GM12872 (cell line): ENCODE measurements around the gene RSPH9.

Experiments
- TF ChIP-seq, protein P1 (sequence below): IDR thresholded peaks from 3 replicates; pipeline ENCODE4 v1.5.1; 2011; ENCODE audit warnings: low read depth, mild to moderate bottlenecking, low read length, moderate library complexity; ENCODE audit not compliant: insufficient read depth

Gene RSPH9

DNA sequence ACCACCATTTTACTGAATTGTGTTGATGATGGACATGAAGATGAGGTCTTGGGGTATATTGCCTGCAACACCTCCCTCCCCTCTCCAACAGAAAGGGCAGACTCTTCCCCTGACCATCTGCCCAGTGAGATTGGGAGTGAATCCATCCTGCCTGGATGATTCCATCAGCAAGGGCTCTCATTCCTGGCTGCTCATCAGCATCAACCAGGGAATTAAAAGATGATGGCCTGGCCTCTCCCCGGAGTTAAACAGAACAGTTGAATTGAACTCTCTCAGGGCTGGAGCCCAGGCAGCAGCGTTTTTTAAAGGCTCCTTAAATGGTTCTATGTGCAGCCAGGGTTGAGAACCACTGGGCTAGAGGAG is 57.3 kb downstream of the RSPH9 start:
- TF ChIP-seq, protein P1, sequence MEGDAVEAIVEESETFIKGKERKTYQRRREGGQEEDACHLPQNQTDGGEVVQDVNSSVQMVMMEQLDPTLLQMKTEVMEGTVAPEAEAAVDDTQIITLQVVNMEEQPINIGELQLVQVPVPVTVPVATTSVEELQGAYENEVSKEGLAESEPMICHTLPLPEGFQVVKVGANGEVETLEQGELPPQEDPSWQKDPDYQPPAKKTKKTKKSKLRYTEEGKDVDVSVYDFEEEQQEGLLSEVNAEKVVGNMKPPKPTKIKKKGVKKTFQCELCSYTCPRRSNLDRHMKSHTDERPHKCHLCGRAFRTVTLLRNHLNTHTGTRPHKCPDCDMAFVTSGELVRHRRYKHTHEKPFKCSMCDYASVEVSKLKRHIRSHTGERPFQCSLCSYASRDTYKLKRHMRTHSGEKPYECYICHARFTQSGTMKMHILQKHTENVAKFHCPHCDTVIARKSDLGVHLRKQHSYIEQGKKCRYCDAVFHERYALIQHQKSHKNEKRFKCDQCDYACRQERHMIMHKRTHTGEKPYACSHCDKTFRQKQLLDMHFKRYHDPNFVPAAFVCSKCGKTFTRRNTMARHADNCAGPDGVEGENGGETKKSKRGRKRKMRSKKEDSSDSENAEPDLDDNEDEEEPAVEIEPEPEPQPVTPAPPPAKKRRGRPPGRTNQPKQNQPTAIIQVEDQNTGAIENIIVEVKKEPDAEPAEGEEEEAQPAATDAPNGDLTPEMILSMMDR = no peak

DNA sequence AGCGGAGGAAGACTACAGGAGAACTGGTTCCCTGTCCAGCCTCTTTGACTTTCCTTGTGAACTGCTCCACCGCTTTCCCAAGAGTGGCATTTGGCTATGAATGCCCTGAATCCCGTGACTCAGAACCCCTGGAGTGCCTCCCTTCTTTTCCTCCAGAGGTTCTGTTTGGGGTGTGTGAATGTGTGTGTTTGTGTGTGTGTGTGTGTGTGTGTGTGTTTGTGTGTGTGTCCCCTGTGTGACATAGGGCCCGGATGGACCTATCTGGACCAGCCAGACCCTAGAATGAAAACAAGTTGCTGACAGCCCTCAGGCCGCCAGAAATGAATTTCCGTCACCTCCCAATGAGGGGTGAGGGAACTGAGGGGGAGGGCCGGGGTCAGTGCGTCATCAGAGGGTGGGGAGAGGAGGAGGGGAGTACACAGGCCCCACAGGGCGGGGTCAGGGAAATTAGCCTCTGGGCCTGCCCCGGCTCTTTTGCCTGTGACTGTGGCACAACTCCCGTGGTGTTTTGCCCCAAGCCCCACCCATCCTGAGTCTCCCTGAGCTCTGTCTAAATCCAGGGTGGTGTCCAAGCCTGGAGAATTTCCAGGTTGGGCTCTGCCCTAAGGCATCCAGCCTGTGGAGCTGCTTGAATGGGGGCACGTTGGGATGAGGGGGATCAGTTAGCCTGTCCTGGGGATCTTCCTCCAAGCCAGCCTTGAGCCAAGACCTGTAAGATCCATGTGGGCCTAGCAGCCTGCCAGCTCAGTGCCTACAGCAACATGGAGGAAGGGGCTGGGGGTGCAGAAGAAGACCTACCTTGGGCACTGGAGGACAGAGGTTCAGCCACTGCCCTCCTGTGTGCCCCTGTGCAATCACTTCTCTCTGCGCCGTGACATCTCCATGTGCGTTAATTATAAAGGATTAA is 58.0 kb downstream of the RSPH9 start:
- TF ChIP-seq, protein P1 = no peak

DNA sequence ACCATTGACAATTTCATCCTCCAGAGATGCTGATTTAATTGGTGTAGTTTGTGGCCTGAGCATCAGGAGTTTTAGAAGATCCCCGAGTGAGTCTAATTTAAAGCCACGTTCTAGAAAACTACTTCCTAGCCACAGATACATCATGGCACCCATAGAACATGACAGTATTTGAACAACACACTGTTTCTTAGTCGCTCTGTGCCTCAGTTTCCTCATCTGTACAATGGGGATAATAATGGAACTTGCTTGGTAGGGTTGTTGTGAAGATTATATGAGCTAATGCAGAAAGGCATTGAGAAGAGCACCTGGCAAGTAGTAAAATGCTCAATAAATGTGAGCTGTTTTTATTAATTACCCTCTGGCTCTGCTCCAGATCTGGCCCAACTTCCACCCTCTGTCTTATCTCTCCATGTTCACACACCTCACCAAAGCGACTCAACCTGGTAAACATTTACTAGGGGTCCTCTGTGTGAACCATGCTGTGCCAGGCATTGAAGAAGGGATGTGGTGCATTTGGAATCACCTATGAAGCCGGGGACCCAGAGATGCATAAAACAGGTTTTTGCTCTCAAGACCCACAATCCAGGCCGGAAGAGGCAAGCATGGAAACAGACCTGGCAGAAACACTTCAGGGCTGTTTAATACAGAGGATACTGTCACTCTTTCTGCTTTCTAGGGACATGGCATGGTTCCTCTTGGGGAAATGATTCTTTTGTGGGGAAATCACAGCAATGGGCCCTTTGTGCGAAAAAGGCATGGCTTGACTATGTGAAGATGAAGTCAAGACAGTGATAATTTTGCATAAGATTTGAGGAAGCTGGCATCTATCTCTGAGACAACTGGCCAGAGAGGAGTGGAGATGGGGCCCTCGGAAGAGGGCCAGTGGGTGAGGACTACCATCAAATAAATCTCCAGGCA is 58.9 kb downstream of the RSPH9 start:
- TF ChIP-seq, protein P1 = no peak

DNA sequence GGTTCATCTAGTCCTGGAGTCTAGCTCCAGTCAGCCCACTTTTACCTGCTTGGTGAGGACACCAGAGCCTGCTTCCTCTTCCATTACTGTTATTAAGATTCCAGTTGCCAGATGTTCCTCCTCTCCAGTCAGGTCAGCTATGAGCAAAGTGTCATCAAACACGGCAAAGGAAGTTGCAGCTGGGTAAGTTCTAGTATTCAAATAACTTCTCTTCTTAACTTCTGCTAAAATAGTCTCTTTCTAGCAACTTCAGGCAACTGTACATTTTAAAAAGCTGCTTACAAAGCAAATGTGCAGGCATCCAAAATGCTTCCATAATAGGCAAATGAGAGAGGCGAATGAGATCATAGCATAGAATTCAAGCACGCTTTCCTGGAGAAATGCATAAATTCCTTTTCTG is 61.2 kb downstream of the RSPH9 start:
- TF ChIP-seq, protein P1 = no peak

DNA sequence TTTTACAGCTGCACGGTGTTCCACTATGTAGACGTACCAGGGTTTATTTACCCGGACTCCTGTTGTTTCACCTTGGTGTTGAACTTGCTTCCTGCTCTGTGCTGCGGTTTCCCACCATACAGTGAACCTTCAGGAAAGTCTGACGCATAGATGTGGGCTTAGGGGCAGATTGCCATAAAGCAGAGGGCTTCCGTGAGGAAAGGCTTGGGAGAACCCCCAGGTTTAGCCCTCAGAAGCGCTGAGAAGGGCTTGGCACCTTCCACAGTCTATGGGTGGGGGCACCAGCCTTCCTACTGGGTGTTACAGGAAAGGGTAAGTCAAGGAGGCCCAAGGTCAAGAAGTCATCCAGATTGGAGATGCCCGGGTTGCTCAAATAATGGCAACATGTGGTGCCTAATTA is 62.0 kb downstream of the RSPH9 start:
- TF ChIP-seq, protein P1 = no peak

DNA sequence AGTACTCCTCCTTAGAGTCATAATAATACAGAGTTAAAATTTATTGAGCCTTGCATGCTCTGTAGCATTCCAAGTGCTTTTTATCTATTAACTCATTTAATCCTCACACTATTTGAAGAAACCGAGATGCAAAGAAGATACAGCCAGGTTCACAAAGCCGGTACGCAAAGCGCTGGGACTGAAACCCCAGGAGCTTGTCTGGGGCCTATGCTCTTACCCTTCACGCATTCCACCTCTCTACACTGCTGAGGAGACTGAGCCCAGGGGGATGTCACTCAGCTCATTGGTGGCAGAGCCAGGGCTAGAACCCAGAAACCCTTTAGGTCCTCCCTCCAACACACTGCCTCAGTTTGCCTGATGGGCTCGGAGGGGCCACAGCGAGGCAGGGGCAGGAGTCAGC is 62.4 kb downstream of the RSPH9 start:
- TF ChIP-seq, protein P1 = no peak

DNA sequence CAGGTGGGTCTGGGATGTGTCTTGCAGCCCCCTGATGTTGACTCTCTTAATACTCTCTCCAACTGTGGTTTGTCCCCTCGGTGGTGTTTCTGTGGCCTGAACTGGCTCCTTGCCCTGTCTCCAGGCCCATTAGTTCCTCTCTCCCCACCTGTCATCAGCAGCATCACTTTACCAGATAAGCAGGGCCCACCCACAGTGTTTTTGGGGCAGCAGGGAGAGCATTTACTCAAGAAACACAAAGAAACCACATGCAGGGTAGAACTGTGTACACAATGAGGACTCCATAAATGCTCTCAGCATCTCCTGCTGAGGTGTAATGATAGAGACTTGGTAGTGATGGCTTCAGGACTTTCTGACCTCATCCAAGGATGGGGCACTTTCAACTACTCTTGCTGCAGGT is 62.9 kb downstream of the RSPH9 start:
- TF ChIP-seq, protein P1 = no peak
